HG02759 (cell line): ENCODE measurements around the gene CSAG3.
"Not testable (repeated sequence)": the region's sequence is repeated elsewhere in the genome, so short reads cannot be mapped to it uniquely, and the experiment has no call there.

ENCODE experiments used
- ATAC-seq: cut with Tn5 transposase; IDR thresholded peaks from one replicate; pipeline ENCODE4 v1.9.1; 2021; ENCODE audit warnings: mild to moderate bottlenecking, moderate library complexity; ENCODE audit not compliant: unreplicated experiment

The CSAG3 gene

DNA sequence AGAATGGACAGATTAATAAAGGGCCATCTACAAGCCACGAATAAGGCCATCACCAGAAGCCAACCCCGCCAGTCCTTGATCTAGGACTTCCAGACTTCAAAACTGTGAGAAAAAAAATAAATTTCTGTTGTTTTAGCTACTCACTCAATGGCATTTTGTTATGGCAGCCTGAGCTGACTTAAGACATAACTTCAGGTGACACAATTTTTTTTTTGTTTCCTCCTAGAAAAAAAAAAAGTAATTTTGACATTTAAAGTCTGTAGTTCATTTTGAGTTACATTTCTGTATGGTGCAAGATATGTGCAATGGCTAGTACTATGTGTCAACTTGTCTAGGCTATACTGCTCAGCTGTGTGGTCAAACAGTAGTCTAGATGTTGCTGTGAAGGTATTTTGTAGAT is at the start of gene CSAG3:
Gene CSAG3 (plus strand): TSS at position 301 of the 400 bp plus-strand sequence.
- ATAC-seq, result not testable (repeated sequence)

DNA sequence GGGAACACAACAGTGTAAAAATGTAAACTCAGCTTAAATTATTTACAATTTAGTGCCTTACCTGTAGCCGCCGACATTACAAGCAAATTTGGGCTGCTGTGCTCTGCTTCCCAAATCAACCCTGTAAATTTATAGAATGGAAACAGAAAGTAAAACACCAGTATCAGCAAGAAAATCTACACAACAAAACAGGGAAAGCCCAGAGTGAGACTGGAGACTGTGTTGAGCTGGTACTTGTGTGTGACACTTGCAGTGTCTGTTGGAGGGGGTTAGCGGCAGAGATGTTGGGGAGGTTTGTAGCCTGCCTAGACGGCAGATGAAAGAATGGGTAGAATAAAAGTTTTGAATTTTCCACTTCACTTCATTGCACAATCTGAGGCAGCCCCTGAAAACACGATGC is 45.8 kb upstream of the CSAG3 start:
- not testable (repeated sequence) for ATAC-seq

DNA sequence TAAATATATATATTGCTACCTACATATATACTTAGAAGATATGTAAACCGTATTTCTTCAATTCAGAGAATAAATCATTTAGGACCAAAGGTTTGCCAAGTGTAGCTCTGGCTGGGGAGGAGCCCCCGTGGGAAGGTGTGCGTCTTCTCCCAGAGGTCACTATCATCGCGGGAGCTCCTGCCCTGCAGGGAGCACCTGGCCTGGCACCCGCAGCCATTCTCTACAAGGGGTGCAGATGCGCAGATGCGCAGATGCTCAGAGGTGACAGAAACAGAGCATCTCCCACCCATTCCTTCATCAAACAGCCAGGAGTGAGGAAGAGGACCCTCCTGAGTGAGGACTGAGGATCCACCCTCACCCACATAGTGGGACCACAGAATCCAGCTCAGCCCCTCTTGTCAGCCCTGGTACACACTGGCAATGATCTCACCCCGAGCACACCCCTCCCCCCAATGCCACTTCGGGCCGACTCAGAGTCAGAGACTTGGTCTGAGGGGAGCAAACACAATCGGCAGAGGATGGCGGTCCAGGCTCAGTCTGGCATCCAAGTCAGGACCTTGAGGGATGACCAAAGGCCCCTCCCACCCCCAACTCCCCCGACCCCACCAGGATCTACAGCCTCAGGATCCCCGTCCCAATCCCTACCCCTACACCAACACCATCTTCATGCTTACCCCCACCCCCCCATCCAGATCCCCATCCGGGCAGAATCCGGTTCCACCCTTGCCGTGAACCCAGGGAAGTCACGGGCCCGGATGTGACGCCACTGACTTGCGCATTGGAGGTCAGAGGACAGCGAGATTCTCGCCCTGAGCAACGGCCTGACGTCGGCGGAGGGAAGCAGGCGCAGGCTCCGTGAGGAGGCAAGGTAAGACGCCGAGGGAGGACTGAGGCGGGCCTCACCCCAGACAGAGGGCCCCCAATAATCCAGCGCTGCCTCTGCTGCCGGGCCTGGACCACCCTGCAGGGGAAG is 44.9 kb upstream of the CSAG3 start, which contains the start of gene MAGEA2B:
Gene MAGEA2B (plus strand): TSS at position 814 of the 973 bp plus-strand sequence. CDS start 2,479 bp downstream, outside the sequence.
- not testable (repeated sequence) for ATAC-seq

DNA sequence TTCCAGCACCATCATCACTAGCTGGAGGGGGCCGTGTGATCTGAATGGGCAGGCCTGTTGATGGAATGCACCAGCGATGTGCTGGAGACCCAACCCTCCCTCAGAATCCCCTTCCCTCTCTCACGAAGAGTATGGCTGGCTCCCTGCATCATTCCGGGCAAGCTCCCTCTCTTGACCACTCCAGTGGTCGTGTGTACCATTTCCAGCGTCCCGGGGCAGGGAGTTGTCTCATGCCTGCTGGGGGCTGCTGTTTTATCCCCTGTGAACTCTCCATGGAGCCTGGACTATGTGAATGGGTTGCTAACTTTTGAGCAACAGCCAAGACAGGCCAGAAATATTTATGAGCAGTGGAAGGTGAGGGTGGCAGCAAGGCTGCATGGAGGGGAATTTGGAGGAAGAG is 33.6 kb upstream of the CSAG3 start:
- no peak for ATAC-seq

DNA sequence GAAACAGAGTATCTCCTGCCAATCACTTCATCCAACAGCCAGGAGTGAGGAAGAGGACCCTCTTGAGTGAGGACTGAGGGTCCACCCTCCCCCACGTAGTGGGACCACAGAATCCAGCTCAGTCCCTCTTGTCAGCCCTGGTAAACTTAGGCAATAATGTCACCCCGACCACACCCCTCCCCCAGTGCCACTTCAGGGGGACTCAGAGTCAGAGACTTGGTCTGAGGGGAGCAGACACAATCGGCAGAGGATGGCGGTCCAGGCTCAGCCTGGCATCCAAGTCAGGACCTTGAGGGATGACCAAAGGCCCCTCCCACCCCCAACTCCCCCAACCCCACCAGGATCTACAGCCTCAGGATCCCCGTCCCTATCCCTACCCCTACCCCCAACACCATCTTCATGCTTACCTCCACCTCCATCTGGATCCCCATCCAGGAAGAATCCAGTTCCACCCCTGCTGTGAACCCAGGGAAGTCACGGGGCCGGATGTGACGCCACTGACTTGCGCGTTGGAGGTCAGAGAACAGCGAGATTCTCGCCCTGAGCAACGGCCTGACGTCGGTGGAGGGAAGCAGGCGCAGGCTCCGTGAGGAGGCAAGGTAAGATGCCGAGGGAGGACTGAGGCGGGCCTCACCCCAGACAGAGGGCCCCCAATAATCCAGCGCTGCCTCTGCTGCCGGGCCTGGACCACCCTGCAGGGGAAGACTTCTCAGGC is 25.6 kb upstream of the CSAG3 start, which contains the start of the genes CSAG1 and MAGEA12:
Gene CSAG1 (minus strand): TSS at position 461 of the 715 bp plus-strand sequence. CDS start 1,261 bp downstream, outside the sequence.
Gene MAGEA12 (plus strand): TSS at position 497 of the 715 bp plus-strand sequence. CDS start 2,405 bp downstream, outside the sequence.
- no peak for ATAC-seq

DNA sequence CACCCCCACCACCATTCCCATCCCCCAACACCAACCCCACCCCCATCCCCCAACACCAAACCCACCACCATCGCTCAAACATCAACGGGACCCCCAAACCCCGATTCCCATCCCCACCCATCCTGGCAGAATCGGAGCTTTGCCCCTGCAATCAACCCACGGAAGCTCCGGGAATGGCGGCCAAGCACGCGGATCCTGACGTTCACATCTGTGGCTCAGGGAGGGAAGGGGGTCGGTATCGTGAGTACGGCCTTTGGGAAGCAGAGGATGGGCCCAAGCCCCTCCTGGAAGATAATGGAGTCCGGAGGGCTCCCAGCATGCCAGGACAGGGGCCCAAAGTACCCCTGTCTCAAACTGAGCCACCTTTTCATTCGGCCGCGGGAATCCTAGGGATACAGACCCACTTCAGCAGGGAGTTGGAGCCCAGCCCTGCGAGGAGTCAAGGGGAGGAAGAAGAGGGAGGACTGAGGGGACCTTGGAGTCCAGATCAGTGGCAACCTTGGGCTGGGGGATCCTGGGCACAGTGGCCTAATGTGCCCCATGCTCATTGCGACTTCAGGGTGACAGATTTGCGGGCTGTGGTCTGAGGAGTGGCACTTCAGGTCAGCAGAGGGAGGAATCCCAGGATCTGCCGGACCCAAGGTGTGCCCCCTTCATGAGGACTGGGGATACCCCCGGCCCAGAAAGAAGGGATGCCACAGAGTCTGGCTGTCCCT is 24.7 kb upstream of the CSAG3 start:
- ATAC-seq, result not testable (repeated sequence)

DNA sequence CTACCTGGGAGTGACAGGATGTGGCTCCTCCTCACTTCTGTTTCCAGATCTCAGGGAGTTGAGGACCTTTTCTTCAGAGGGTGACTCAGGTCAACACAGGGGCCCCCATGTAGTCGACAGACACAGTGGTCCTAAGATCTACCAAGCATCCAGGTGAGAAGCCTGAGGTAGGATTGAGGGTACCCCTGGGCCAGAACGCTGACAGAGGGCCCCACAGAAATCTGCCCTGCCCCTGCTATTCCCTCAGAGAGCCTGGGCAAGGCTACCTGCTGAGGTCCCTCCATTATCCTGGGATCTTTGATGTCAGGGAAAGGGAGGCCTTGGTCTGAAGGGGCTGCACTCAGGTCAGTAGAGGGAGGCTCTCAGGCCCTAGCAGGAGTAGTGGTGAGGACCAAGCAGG is 23.9 kb upstream of the CSAG3 start:
- no peak for ATAC-seq

DNA sequence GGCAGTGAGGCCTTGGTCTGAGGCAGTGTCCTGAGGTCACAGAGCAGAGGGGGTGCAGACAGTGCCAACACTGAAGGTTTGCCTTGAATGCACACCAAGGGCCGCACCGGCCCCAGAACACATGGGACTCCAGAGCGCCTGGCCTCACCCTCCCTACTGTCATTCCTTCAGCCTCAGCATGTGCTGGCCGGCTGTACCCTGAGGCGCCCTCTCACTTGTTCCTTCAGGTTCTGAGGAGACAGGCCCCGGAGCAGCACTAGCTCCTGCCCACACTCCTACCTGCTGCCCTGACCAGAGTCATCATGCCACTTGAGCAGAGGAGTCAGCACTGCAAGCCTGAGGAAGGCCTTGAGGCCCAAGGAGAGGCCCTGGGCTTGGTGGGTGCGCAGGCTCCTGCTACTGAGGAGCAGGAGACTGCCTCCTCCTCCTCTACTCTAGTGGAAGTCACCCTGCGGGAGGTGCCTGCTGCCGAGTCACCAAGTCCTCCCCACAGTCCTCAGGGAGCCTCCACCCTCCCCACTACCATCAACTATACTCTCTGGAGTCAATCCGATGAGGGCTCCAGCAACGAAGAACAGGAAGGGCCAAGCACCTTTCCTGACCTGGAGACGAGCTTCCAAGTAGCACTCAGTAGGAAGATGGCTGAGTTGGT is 23.0 kb upstream of the CSAG3 start:
- no peak for ATAC-seq

DNA sequence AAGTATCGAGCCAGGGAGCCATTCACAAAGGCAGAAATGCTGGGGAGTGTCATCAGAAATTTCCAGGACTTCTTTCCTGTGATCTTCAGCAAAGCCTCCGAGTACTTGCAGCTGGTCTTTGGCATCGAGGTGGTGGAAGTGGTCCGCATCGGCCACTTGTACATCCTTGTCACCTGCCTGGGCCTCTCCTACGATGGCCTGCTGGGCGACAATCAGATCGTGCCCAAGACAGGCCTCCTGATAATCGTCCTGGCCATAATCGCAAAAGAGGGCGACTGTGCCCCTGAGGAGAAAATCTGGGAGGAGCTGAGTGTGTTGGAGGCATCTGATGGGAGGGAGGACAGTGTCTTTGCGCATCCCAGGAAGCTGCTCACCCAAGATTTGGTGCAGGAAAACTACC is 22.5 kb upstream of the CSAG3 start:
- not testable (repeated sequence) for ATAC-seq

DNA sequence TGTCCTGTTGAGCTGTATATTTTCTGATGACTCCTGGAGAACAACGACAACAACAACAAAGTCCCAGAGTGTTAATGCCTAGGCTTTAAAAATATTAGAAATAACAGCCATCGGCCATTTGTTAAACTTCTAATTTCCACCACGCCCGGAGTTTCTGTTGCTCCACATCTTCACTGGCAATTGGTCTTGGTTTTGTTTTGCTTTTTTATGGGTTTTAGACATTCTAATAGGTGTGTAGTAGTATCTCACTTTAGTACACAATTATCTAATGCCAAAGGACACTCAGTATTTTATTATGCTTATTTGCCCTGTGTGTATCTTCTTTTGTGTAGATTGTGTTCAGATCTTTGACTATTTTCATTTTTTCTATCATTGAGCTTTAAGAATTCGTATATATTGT is 20.5 kb upstream of the CSAG3 start:
- no peak for ATAC-seq

DNA sequence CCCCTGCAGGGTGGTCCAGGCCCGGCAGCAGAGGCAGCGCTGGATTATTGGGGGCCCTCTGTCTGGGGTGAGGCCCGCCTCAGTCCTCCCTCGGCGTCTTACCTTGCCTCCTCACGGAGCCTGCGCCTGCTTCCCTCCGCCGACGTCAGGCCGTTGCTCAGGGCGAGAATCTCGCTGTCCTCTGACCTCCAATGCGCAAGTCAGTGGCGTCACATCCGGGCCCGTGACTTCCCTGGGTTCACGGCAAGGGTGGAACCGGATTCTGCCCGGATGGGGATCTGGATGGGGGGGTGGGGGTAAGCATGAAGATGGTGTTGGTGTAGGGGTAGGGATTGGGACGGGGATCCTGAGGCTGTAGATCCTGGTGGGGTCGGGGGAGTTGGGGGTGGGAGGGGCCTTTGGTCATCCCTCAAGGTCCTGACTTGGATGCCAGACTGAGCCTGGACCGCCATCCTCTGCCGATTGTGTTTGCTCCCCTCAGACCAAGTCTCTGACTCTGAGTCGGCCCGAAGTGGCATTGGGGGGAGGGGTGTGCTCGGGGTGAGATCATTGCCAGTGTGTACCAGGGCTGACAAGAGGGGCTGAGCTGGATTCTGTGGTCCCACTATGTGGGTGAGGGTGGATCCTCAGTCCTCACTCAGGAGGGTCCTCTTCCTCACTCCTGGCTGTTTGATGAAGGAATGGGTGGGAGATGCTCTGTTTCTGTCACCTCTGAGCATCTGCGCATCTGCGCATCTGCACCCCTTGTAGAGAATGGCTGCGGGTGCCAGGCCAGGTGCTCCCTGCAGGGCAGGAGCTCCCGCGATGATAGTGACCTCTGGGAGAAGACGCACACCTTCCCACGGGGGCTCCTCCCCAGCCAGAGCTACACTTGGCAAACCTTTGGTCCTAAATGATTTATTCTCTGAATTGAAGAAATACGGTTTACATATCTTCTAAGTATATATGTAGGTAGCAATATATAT is 5.0 kb upstream of the CSAG3 start, which contains the start of gene MAGEA2:
Gene MAGEA2 (minus strand): TSS at position 157 of the 965 bp plus-strand sequence. CDS start 2,479 bp downstream, outside the sequence.
- not testable (repeated sequence) for ATAC-seq

DNA sequence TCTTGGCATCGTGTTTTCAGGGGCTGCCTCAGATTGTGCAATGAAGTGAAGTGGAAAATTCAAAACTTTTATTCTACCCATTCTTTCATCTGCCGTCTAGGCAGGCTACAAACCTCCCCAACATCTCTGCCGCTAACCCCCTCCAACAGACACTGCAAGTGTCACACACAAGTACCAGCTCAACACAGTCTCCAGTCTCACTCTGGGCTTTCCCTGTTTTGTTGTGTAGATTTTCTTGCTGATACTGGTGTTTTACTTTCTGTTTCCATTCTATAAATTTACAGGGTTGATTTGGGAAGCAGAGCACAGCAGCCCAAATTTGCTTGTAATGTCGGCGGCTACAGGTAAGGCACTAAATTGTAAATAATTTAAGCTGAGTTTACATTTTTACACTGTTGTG is 4.1 kb upstream of the CSAG3 start:
- ATAC-seq, result not testable (repeated sequence)

DNA sequence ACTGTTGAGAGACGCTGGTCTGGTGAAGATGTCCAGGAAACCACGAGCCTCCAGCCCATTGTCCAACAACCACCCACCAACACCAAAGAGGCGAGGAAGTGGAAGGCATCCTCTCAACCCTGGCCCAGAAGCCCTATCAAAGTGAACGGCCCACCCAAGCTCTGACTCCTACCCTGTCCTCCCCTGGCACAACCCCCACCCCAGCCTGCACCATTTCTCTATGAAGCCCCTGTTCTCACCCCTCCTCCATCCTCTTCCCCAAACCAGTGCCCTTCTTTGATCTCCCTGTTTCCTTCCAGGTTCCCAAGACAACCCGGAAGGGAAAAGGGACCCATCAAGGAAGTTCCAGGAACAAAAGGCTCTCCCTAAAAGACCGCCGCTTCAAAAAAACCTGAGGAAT is 526 bp downstream of the CSAG3 start:
- not testable (repeated sequence) for ATAC-seq

DNA sequence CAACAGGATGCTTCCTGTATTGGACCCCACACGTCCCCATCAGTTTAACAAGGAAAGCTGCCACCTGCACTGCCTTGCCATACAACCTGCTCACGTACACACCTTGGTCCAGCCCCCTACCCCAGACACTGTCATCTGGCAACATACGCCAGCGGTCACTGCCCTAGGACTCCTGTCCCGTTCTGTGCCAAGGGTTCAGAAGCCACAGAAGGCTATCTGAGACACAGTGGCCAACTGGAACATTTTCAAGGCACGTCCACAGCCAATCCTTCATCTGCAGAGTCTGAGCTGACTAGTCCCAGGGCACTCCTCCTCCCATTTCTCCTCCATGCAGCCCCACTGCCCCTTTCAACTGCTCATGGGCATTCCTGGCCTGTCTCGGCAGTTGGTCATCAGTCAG is 2.6 kb downstream of the CSAG3 start:
- ATAC-seq, result not testable (repeated sequence)

DNA sequence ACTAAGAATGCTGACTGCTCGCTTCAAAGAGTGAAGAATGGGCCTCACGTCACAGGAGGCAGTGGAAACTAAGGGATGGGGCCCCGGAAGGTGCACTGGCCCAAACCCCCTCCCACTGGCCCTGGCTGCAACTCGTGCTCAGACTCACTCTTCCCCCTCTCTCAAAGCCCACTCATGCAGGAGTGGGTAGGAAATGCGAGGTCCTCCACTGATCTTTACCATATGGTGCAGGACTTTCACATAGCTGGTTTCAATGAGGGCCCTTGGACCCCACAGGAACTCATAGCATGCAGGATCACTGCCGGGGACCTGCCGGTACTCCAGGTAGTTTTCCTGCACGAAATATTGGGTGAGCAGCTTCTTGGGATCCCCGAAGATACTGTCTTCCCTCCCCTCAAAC is 7.5 kb downstream of the CSAG3 start:
- not testable (repeated sequence) for ATAC-seq

DNA sequence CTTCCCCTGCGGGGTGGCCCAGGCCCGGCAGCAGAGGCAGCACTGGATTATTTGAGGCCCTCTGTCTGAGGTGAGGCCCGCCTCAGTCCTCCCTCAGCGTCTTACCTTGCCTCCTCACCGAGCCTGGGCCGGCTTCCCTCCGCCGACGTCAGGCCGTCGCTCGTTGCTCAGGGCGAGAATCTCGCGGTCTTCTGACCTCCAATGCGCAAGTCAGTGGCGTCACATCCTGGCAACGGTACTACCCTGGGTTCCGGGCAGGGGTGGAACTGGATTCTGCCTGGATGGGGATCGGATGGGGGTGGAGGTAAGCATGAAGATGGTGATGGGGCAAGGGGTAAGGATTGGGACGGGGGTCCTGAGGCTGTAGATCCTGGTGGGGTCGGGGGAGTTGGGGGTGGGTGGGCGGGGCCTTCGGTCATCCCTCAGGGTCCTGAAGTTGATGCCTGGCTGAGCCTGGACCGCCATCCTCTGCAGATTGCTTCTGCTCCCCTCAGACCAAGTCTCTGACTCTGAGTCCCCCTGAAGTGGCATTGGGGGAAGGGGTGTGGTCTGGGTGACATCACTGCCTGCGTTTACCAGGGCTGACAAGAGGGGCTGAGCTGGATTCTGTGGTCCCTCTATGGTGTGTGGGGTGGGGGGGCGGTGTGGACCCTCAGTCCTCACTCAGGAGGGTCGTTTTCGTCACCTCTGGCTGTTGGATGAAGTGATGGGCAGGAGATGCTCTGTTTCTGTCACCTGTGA is 10.7 kb downstream of the CSAG3 start, which contains the start of gene MAGEA6:
Gene MAGEA6 (minus strand): TSS at position 141 of the 741 bp plus-strand sequence. CDS start 2,039 bp downstream, outside the sequence.
- not testable (repeated sequence) for ATAC-seq

DNA sequence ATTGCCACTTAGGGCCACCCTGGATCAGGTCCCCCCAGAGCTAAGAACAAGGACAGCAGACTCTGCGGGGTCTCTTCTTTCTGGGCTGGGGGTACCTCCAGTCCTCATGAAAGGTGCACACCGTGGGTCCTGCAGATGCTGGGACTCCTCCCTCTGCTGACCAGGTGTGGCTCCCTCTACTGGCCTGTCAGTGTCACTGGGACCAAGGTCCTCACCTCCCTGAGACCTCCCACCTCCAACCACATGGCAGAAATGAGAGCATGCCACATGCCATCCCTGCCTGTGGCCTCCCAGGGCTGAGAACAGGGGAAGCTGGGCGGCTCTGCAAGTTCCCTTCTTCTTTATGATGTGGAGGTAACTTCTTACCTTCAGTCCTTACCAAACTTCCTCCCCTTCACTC is 28.0 kb downstream of the CSAG3 start:
- peak; percentile 85 for ATAC-seq

DNA sequence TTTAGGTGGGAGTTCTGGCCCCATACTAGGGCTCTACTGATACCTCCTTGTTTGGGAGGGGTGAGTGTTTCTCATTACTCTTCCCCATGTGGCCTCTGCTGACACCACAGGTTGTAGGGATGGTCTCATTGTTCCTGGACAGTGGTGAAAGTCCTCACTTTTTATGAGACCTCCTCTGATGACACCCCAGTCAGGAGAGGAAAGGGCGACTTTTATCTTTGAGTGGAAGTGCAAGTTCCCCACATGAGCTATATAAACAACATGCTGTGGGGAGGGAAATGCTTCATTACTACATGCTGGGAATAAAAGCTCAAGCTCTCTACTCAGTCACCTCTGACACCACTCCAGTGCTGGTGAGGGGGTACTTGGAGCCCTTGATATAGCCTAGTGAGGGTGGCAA is 39.9 kb downstream of the CSAG3 start:
- no peak for ATAC-seq
